GM19023 (cell line): ENCODE measurements around the gene NLGN4Y.
"Not testable (repeated sequence)": the region's sequence is repeated elsewhere in the genome, so short reads cannot be mapped to it uniquely, and the experiment has no call there.

Experiments used
- ATAC-seq: cut with Tn5 transposase; IDR thresholded peaks from one replicate; pipeline ENCODE4 v1.9.1; 2021; ENCODE audit warnings: mild to moderate bottlenecking, moderate library complexity; ENCODE audit not compliant: unreplicated experiment

The NLGN4Y gene

DNA sequence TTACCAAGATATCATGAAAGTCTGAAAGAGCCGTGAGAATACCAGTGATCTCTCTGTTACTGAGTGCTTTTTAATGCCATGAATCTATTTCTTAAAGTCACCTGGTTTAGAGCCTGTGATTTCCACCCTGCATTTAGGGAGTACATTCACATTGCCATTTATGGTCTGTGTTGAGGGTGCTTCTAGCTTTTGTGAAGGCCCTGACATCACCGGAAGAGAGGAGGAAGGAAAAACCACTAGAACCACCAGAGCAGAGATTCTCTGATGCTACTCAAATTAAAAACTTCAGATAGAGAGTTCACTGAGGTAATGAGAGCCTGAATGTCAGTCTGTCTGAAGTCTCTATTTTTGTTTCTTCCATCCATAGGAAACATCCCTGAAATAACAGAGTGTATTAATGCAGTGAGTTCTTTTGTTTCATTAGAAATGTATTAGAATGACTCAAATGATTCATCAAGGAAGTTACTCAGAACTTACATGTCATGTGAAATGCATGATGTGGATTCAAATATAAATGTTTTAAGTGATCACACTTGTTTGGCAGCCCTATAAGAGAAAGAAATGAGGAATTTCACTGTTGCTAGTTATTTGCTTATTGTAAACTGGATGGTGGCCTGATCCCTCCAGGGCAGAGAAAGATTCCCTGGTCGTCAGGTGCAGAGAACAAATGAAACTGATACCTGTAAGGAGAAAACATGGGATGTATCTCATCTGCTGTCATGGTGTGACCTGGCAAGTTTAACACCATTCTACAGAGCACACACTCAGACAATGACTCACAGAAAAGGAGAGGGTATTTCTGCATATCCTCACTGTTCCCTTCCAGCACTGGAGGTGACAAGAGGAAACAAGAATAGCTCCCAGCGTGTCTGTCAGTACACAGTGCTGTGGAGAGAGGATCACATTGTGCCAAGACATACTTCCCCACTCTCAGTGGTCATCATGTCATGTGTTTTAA lies 310.1 kb downstream of the NLGN4Y start:
- ATAC-seq = no peak

DNA sequence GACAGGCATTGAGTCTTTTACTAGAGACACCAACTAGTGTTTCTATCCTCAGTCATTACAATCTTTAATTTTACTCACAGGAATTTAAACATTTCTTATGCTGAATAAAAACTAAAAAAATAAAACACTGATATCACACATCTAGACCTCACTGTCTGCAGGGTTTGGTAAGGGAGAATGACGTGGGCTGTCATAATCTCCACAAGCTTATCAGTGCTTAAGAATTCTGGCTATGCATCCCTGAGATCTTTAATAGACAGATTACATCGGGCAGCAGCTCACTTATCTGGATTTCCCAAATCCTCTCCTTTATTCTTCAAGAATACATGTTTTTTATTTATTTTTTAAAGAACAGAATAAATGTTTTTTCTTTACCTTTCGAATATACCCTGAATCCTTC lies 313.1 kb downstream of the NLGN4Y start:
- no peak for ATAC-seq

DNA sequence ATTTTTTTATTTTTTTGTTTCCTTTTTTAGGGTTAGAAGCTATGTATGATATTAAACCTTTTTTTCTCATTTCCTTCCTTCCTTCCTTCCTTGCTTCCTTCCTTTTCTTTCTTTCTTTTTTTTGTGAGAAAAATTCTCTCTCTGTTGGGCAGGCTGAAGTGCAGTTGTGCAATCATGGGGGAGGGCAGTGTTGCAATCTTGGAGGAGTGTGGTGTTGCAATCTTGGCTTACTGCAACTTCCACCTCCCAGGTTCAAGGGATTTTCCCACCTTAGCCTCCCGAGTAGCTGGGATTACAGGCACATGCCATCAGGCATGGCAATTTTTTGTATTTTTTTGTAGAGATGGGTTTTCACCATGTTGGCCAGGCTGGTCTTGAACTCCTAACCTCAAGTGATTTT lies 326.4 kb downstream of the NLGN4Y start:
- no peak for ATAC-seq

DNA sequence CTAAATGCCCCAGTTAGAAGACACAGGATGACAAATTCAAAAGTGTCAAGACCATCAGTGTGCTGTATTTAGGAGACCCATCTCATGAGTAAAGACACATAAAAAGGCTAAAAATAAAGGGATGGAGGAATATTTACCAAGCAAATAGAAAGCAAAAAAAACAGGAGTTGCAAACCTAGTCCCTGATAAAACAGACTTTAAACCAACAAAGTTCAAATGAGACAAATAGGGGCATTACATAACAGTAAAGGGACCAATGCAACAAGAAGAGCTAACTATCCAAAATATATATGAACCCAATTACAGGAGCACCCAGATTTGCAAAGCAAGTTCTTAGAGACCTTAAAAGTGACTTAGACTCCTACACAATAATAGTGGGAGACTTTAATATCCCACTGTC lies 336.1 kb downstream of the NLGN4Y start:
- no peak for ATAC-seq

DNA sequence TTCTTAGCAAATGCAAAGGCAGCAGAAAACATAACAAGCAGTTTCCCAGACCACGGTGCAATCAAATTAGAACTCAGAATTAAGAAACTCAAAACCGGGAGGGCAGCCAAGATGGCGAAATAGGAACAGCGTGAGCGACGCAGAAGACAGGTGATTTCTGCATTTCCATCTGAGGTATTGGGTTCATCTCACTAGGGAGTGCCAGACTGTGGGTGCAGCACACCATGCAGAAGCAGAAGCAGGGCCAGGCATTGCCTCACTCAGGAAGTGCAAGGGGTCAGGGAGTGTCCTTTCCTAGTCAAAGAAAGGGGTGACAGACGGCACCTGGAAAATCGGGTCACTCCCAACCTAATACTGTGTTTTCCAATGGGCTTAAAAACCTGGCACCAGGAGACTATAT lies 336.7 kb downstream of the NLGN4Y start:
- ATAC-seq = not testable (repeated sequence)

DNA sequence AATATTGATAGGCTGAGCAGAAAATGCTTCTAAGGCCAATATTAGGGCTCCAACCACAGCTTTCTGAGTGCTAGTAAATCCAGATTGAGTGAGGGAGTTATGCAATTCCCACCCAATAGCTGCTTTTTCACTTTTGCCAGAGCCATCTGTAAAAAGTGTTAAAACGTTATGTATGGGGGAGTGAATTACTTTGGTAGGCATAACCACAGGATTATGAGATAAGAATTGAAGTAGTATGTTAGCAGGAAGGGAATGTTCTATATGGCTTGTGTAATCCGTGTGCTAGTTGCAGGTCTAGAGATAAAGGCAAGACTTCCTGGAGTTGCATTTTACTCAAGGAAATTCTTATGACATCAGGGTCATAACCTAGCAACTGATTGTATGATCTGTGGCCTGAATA lies 347.6 kb downstream of the NLGN4Y start:
- no peak for ATAC-seq
